Fibroblast of mammary gland (primary cell): ENCODE data around the gene PLEKHA7.

Source experiments
- DNase-seq: peaks from one replicate; pipeline ENCODE4 v3.0.0-alpha.2; 2010; ENCODE audit warnings: low read depth
- H3K4me3 ChIP-seq: 2 replicates; pipeline ENCODE4 v1.5.1; 2011; ENCODE audit warnings: low read depth, mild to moderate bottlenecking, low read length, moderate library complexity; ENCODE audit not compliant: control insufficient read depth
- CTCF ChIP-seq: conservative IDR thresholded peaks from 2 replicates; pipeline ENCODE4 v1.5.1; 2011; ENCODE audit warnings: low read depth, low read length, inconsistent platforms; ENCODE audit not compliant: control insufficient read depth, insufficient read depth

The PLEKHA7 gene

GRCh38 chr11:16784666-16785065 lies 229.5 kb downstream of the PLEKHA7 start:
- TF ChIP-seq CTCF: no peak
- no peak overlapping the region for H3K4me3 ChIP-seq
- DNase-seq: no peak

- no peak overlapping the region for H3K4me3 ChIP-seq
- no peak for TF ChIP-seq CTCF
- DNase-seq: no peak
Observed at GRCh38 chr11:16784097-16784496, 230.1 kb downstream of the PLEKHA7 start.

GRCh38 chr11:16783321-16783801 lies 230.9 kb downstream of the PLEKHA7 start:
- no peak for TF ChIP-seq CTCF
- H3K4me3 ChIP-seq: no peak overlapping the region
- no peak for DNase-seq

- no peak for TF ChIP-seq CTCF
- no peak for DNase-seq
- no peak overlapping the region for H3K4me3 ChIP-seq
Observed at GRCh38 chr11:16781936-16782919, 232.0 kb downstream of the PLEKHA7 start.

GRCh38 chr11:16780698-16781550 lies 233.3 kb downstream of the PLEKHA7 start:
- no peak for TF ChIP-seq CTCF
- DNase-seq: no peak
- H3K4me3 ChIP-seq: no peak overlapping the region

- no peak for TF ChIP-seq CTCF
- no peak overlapping the region for H3K4me3 ChIP-seq
- no peak for DNase-seq
Observed at GRCh38 chr11:16780146-16780545, 234.1 kb downstream of the PLEKHA7 start.
